Epithelial cell of esophagus (primary cell): ENCODE measurements around the gene PCDHB8.
"Not testable (repeated sequence)": the region's sequence is repeated elsewhere in the genome, so short reads cannot be mapped to it uniquely, and the experiment has no call there.

Source experiments
- DNase-seq: peaks from one replicate; pipeline ENCODE4 v3.0.0; 2010; ENCODE audit warnings: low read depth
- H3K4me3 ChIP-seq: 2 replicates; pipeline ENCODE4 v1.5.1; 2011; ENCODE audit warnings: mild to moderate bottlenecking, low read length, control low read depth
- TF ChIP-seq, protein P1 (sequence below): IDR thresholded peaks from 2 replicates; pipeline ENCODE4 v1.5.1; 2011; ENCODE audit warnings: low read depth, mild to moderate bottlenecking, low read length, control low read depth, inconsistent platforms; ENCODE audit not compliant: insufficient read depth; ENCODE audit errors: missing control alignments

PCDHB8 gene

GRCh38 chr5:141199359-141200235 lies 22.0 kb downstream of the PCDHB8 start, which contains the start of gene PCDHB11:
TSS of gene PCDHB11 (plus strand) at chr5:141199627. CDS start at chr5:141199775, 148 bp downstream.
- TF ChIP-seq, protein P1, sequence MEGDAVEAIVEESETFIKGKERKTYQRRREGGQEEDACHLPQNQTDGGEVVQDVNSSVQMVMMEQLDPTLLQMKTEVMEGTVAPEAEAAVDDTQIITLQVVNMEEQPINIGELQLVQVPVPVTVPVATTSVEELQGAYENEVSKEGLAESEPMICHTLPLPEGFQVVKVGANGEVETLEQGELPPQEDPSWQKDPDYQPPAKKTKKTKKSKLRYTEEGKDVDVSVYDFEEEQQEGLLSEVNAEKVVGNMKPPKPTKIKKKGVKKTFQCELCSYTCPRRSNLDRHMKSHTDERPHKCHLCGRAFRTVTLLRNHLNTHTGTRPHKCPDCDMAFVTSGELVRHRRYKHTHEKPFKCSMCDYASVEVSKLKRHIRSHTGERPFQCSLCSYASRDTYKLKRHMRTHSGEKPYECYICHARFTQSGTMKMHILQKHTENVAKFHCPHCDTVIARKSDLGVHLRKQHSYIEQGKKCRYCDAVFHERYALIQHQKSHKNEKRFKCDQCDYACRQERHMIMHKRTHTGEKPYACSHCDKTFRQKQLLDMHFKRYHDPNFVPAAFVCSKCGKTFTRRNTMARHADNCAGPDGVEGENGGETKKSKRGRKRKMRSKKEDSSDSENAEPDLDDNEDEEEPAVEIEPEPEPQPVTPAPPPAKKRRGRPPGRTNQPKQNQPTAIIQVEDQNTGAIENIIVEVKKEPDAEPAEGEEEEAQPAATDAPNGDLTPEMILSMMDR: no peak
- no peak for DNase-seq
- H3K4me3 ChIP-seq: no peak within 1 kb of the TSS

- DNase-seq, H3K4me3 ChIP-seq: not testable (repeated sequence)
Measured at GRCh38 chr5:141201126-141201525, 23.5 kb downstream of the PCDHB8 start.

DNA sequence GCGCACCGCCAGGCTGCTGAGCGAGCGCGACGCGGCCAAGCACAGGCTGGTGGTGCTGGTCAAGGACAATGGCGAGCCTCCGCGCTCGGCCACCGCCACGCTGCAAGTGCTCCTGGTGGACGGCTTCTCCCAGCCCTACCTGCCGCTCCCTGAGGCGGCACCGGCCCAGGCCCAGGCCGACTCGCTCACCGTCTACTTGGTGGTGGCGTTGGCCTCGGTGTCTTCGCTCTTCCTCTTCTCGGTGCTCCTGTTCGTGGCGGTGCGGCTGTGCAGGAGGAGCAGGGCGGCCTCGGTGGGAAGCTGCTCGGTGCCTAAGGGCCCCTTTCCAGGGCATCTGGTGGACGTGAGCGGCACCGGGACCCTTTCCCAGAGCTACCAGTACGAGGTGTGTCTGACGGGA lies 24.1 kb downstream of the PCDHB8 start:
- H3K4me3 ChIP-seq, DNase-seq: not testable (repeated sequence)

DNA sequence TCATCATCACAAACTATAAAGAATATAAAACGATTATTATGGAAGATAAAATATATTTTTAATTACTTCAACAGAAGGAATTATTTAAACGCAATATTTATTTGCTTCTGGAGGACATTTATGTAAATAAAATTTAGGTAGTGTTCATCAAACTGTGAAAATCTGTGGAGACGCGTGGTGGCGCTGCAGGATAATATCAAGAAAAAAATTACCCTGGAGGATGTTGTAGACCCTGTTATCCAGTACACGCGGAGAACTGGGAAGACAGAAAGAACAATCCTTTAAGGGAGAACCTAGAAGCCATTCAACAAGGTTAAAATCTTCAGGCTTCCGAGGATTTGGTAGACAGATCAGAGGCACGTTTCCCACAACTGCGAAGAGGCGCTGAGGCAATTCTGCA lies 30.9 kb downstream of the PCDHB8 start, which contains the start of gene PCDHB12:
TSS of gene PCDHB12 (plus strand) at position 242 of the 400 bp plus-strand sequence. CDS start 189 bp downstream, outside the sequence.
- DNase-seq: no peak
- no peak within 1 kb of the TSS for H3K4me3 ChIP-seq
- TF ChIP-seq, protein P1: no peak

- not testable (repeated sequence) for DNase-seq, H3K4me3 ChIP-seq
Measured at GRCh38 chr5:141210281-141210680, 32.7 kb downstream of the PCDHB8 start.

- not testable (repeated sequence) for DNase-seq, H3K4me3 ChIP-seq
Measured at GRCh38 chr5:141210849-141211248, 33.3 kb downstream of the PCDHB8 start.

GRCh38 chr5:141213656-141214339 lies 36.2 kb downstream of the PCDHB8 start, which contains the start of gene PCDHB13:
TSS of gene PCDHB13 (plus strand) at chr5:141213919. CDS start at chr5:141214124, 205 bp downstream.
- H3K4me3 ChIP-seq: not testable (repeated sequence)
- TF ChIP-seq, protein P1: peak; percentile 19
- peak; percentile 17 for DNase-seq

DNA sequence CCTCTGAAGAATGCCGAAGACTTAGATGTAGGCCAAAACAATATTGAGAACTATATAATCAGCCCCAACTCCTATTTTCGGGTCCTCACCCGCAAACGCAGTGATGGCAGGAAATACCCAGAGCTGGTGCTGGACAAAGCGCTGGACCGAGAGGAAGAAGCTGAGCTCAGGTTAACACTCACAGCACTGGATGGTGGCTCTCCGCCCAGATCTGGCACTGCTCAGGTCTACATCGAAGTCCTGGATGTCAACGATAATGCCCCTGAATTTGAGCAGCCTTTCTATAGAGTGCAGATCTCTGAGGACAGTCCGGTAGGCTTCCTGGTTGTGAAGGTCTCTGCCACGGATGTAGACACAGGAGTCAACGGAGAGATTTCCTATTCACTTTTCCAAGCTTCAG lies 37.0 kb downstream of the PCDHB8 start:
- not testable (repeated sequence) for H3K4me3 ChIP-seq, DNase-seq

- not testable (repeated sequence) for H3K4me3 ChIP-seq, DNase-seq
Measured at GRCh38 chr5:141215504-141215903, 37.9 kb downstream of the PCDHB8 start.

DNA sequence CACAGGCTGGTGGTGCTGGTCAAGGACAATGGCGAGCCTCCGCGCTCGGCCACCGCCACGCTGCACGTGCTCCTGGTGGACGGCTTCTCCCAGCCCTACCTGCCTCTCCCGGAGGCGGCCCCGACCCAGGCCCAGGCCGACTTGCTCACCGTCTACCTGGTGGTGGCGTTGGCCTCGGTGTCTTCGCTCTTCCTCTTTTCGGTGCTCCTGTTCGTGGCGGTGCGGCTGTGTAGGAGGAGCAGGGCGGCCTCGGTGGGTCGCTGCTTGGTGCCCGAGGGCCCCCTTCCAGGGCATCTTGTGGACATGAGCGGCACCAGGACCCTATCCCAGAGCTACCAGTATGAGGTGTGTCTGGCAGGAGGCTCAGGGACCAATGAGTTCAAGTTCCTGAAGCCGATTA lies 38.4 kb downstream of the PCDHB8 start:
- not testable (repeated sequence) for H3K4me3 ChIP-seq, DNase-seq
